Mucosa of descending colon (tissue), 3 donors: Measurements from ENCODE around the gene USP10. TPM values are rescaled to one million over a fixed set of nuclear protein-coding genes. Genes with fewer than 3 reads are reported as not detected.

Source experiments
- total RNA-seq, 3 donors: library from RNA; stranded (reverse); fragmentation: NEBNext Ultra II Directional in 2 of 3; extraction: Animal tissue kit (Norgen Biotek cat#: 25700) in 2 of 3; gene quantifications; one replicate each; pipeline versions ENCODE4 v1.2.1 to v1.2.4, GENCODE V29; 2021 to 2023
- donor health status: DM: no; HTN: no; CAD: no; lungs with moderate emphysema.
- donor health status: DM: no; HTN: no; CAD: no.
- donor health status: DM: no; HTN: yes; CAD: no.

USP10 gene
- total RNA-seq, 3 donors from 2014 or later = 65.1 to 76.9 (median 72.4) TPM

Other genes starting within 250 kb of the USP10 start
- 10 to 100 TPM; 18.4 to 23.9 (median 22.2) TPM for gene MEAK7, start 195.3 kb upstream of the USP10 start, total RNA-seq
- 100 to 1,000 TPM in 1 of 3 donors, 10 to 100 TPM in 2; 52.8 to 120 (median 56.8) TPM for gene COTL1, start 81.9 kb upstream of the USP10 start, total RNA-seq
- gene KLHL36, start 51.5 kb upstream of the USP10 start, total RNA-seq = 10 to 100 TPM; 47.5 to 60.3 (median 59.2) TPM
- gene CRISPLD2, start 120.0 kb downstream of the USP10 start, total RNA-seq = 100 to 1,000 TPM in 1 of 3 donors, 10 to 100 TPM in 2; 10.5 to 114 (median 38.7) TPM